ENCODE measurements around the gene OR56A1.

Gene OR56A1

DNA sequence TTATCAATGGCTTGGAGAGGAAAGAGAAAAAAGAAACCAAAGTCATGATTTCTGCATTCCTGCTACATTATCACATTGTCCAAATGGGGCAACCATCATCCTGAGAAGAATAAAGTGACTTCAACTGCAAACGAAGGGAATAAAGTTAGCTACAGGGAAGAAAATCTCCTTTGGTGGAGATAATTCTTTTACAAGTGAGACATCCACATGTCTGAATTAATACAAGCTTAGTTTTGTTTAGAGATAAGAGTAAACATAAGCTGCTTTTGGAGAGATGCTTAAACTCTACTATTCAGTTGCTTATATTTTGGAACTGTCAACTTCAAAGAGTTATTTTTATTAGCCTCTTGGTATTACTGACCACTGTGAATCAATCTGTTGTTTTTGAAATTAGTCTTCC is 43.7 kb downstream of the OR56A1 start, which contains the start of gene OR52L1:
TSS of gene OR52L1 (minus strand) at position 101 of the 400 bp plus-strand sequence. CDS start at position 46, 55 bp downstream.
- no peak for DNase-seq

DNA sequence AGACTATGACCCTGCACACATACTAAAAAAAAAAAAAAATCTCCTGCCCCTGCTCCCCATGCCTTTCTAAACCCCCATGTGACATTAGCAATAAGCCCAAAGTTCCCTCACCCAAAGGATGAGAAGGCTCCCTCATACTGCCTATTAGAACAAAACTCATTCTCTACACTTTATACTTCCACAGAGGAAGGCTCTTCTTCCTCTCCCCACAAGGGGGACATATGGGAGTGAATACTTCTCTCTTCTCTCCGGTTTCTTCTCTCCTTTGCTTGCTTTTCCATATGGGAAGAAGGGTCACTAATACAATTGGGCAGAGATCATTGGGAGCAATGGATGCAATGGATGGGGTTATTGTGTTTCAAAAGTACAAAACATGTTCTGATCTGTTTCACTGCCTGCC is 47.1 kb downstream of the OR56A1 start:
- DNase-seq, result no peak

DNA sequence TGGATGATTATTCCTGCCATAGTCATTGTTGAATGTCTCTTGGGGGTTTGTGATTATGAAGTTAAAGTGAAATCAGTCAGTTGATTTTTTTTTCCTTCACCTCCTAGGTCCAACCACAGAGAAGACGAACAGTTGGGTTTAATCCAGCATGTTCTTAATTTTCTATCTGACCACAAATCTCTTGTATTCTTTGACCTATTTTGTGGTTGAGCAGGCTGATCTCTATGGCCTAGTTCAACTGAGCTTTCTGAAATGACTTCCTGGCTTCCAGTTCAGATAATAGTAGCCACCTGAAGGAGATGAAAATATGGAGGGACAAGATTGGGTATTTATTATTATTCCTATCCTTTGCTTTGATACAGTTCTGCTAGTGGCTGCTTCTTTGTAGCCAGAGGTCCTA is 57.0 kb downstream of the OR56A1 start:
- no peak for DNase-seq

Measured in NCI-H510A treated with DMSO at 0.1 percent for 48 hours (cell line).